DLD1 (cell line): ENCODE results near the gene RPAIN.

Experiments
- in situ Hi-C: cut with HindIII; loops from 2 replicates; pipeline ENCODE4 v1.10.0; 2017; ENCODE audit warnings: low sequenced_read_pairs

Gene RPAIN

GRCh38 chr17:5481451-5481850 lies 61.5 kb downstream of the RPAIN start:
- in situ Hi-C loops = no loop called here
